ENCODE results near the gene TMEM245. TPM values are rescaled to one million over a fixed set of nuclear protein-coding genes. Genes with fewer than 3 reads are reported as not detected.

Gene TMEM245
- total RNA-seq, 1 donor from 2014 or later = 52.2 TPM

GRCh38 chr9:109016132-109016531 is 103.6 kb downstream of the TMEM245 start:
- Mint-ChIP-seq H3K27me3 (ENCODE audit: low read depth, unreplicated experiment) (no peaks in the 10 kb centered on the region), H3K4me1 (ENCODE audit: low read depth, unreplicated experiment) (peaks cover 24% of the 10 kb centered on the region)
- H3K9ac ChIP-seq (ENCODE audit: low read length) = no peak overlapping the region

GRCh38 chr9:109014608-109015280 is 105.0 kb downstream of the TMEM245 start:
- H3K4me3 Mint-ChIP-seq (ENCODE audit: unreplicated experiment) = no peak overlapping the region
- Histone ChIP-seq H3K79me2 (ENCODE audit: insufficient read depth, low read length) (peaks cover 22% of the 10 kb centered on the region), H2AFZ (ENCODE audit: low read depth, low read length) (no peak overlapping the region), H3K9me3 (ENCODE audit: insufficient read depth, low read depth, low read length) (no peaks in the 10 kb centered on the region), H3K4me1 (ENCODE audit: insufficient read depth, low read length) (peaks cover 28% of the 10 kb centered on the region), H3K27ac (ENCODE audit: low read depth, low read length) (no peak overlapping the region), H3K36me3 (ENCODE audit: insufficient read depth, low read length) (no peaks in the 10 kb centered on the region), H3K4me2 (ENCODE audit: low read length) (peak overlapping the region; percentile 87), H3K9ac (ENCODE audit: low read length) (no peak overlapping the region), H3K4me3 (ENCODE audit: insufficient read depth, low read depth, low read length) (no peak overlapping the region), H3K27me3 (ENCODE audit: insufficient read depth, low read length) (no peaks in the 10 kb centered on the region), H4K20me1 (ENCODE audit: insufficient read depth, low read length) (peaks cover 27% of the 10 kb centered on the region)
- peak overlapping the region; percentile 87 for H3K27ac Mint-ChIP-seq (ENCODE audit: unreplicated experiment)
- no peaks in the 10 kb centered on the region for H3K9me3 Mint-ChIP-seq (ENCODE audit: unreplicated experiment)
- no peaks in the 10 kb centered on the region for H3K27me3 Mint-ChIP-seq (ENCODE audit: low read depth, unreplicated experiment)
- DNase-seq (ENCODE audit: low read depth) (no peak), FAIRE-seq (no peak)
- peaks cover 31% of the 10 kb centered on the region for H3K4me1 Mint-ChIP-seq (ENCODE audit: low read depth, unreplicated experiment)
- TF ChIP-seq CTCF (IDR thresholded peaks at IDR 0.05; ENCODE audit: insufficient read depth, low read depth, low read length) = no peak
- no peak for TF ChIP-seq EZH2 (IDR thresholded peaks at IDR 0.05; ENCODE audit: insufficient read depth, low read length)
- peaks cover 4% of the 10 kb centered on the region for H3K36me3 Mint-ChIP-seq (ENCODE audit: low read depth, unreplicated experiment)

More at GRCh38 chr9:109016132-109016531, 103.6 kb downstream of the TMEM245 start:
- no peak overlapping the region for H3K4me2 ChIP-seq (ENCODE audit: low read length)
- DNase-seq (ENCODE audit: low read depth) (peak; percentile 12), FAIRE-seq (no peak)
- no peak overlapping the region for H3K4me3 ChIP-seq (ENCODE audit: insufficient read depth, low read depth, low read length)
- H2AFZ ChIP-seq (ENCODE audit: low read depth, low read length) = no peak overlapping the region
- H3K36me3 Mint-ChIP-seq (ENCODE audit: low read depth, unreplicated experiment) = peaks cover 6% of the 10 kb centered on the region
- peaks cover 19% of the 10 kb centered on the region for H3K4me1 ChIP-seq (ENCODE audit: insufficient read depth, low read length)
- no peaks in the 10 kb centered on the region for H3K9me3 ChIP-seq (ENCODE audit: insufficient read depth, low read depth, low read length)
- H3K27ac Mint-ChIP-seq (ENCODE audit: unreplicated experiment) = no peak overlapping the region
- H3K27ac ChIP-seq (ENCODE audit: low read depth, low read length) = no peak overlapping the region
- H3K4me3 Mint-ChIP-seq (ENCODE audit: unreplicated experiment) = no peak overlapping the region
- peaks cover 11% of the 10 kb centered on the region for H3K79me2 ChIP-seq (ENCODE audit: insufficient read depth, low read length)
- TF ChIP-seq EZH2 (IDR thresholded peaks at IDR 0.05; ENCODE audit: insufficient read depth, low read length) (no peak), CTCF (IDR thresholded peaks at IDR 0.05; ENCODE audit: insufficient read depth, low read depth, low read length) (no peak)
- peaks cover 17% of the 10 kb centered on the region for H4K20me1 ChIP-seq (ENCODE audit: insufficient read depth, low read length)
- no peaks in the 10 kb centered on the region for H3K9me3 Mint-ChIP-seq (ENCODE audit: unreplicated experiment)
- H3K27me3 ChIP-seq (ENCODE audit: insufficient read depth, low read length) = no peaks in the 10 kb centered on the region
- H3K36me3 ChIP-seq (ENCODE audit: insufficient read depth, low read length) = no peaks in the 10 kb centered on the region
